ENCODE results near the gene MYH7. TPM values are rescaled to one million over a fixed set of nuclear protein-coding genes. Genes with fewer than 3 reads are reported as not detected.

Gene MYH7
- total and polyA plus RNA-seq, 5 donors from 2014 or later = not detected

DNA sequence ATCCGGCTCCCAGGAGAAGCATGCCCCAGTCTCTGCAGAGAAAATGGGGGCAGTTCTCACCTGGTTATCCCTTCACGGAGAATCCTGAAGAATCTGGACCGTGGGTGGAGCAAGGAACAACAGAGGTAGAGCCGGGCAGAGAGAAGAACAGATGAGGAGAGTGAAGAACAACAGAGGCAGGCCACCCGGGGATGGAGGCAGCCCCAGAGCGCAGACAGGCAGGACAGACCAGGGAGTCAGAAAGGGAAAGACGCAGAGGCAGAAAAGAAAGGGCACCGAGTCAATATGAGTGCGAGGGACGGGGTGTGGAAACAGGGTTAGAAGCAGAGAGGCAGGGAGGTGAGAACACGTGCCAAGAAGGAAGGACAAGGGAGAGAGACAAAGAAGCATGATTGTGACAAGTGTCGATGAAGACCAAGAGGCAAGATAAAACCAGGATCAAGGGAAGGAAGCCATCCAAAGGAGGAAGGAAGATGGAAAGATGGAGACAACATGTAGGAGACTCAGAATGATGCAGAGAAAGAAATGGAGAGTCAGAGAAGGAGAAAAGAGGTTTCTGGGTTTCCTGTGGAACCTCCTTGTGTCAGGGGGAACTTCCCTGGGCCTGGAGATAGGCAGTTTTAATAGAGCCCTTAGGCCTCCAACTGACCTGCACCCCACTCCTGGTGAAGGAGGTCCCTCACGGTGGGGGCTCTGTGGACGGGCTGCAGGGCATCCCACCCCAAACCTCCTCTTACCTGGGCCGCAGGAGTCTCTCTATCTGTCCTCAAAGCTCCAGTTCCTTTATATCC, 27.7 kb downstream of the MYH7 start, which contains the start of gene MYH6:
Gene MYH6 (minus strand): TSS at position 758 of the 791 bp plus-strand sequence. CDS start 1,050 bp downstream, outside the sequence.
- Mint-ChIP-seq H3K4me3 (no peak within 1 kb of the TSS), H3K27me3 (peaks cover 8% of the 10 kb centered on the region), H3K27ac (no peak within 1 kb of the TSS), H3K9me3 (peaks cover 0 to 2% (median 0%) of the 10 kb centered on the region in 7 donors), H3K4me1 (no peaks in the 10 kb centered on the region), H3K36me3 (no peaks in the 10 kb centered on the region)
- no peaks in the 10 kb centered on the region for H3K4me1 ChIP-seq (ENCODE audit: control insufficient read depth, insufficient read depth, low read length, poor library complexity, severe bottlenecking)
- ATAC-seq (ENCODE audit: low read depth in 2 of 2) (no peak), DNase-seq (no peak)
- H3K4me3 ChIP-seq (ENCODE audit: low read depth, low read length) = no peak within 1 kb of the TSS
- no peaks in the 10 kb centered on the region for H3K27me3 ChIP-seq (ENCODE audit: control insufficient read depth, insufficient read depth, low read length)
- H3K27ac ChIP-seq (ENCODE audit: insufficient read depth, low read length, poor library complexity, severe bottlenecking) = no peak within 1 kb of the TSS
- no peaks in the 10 kb centered on the region for H3K9me3 ChIP-seq (ENCODE audit: control insufficient read depth in 2 of 2, low read length in 2 of 2)
- H3K36me3 ChIP-seq (ENCODE audit: control insufficient read depth, insufficient read depth, low read length) = no peaks in the 10 kb centered on the region

DNA sequence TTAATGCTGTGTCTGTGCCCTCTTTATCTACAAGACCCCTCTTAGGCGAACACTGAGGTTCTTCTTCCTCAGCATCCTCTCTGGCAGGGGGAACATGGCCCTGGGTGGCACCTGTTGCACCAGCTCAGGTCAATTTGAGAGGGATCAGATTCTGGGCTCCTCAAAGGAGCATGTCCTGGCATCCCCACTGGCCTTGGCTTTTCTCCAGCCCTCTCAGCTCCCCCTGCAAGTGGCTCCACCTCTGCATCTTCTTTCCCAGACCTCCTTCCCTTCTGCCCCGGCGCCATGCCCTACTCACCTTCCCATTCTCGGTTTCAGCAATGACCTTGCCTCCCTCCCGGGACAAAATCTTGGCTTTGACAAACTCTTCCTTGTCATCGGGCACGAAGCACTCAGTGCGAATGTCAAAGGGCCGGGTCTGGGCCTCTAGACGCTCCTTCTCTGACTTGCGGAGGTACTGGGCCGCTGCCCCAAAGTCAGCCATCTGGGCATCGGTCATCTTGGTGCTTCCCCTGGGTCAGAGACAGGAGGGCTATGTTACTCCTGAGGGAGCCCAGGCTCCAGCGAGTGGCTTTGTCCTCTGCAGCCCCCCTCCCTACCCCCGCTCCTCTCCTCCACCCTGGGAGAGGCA, 28.6 kb downstream of the MYH7 start:
- no peaks in the 10 kb centered on the region for H3K36me3 ChIP-seq (ENCODE audit: control insufficient read depth, insufficient read depth, low read length)
- H3K4me3 ChIP-seq (ENCODE audit: low read depth, low read length) = no peak overlapping the region
- H3K27me3 Mint-ChIP-seq = peaks cover 8% of the 10 kb centered on the region
- peaks cover 0 to 2% (median 0%) of the 10 kb centered on the region in 7 donors for H3K9me3 Mint-ChIP-seq
- H3K4me1 ChIP-seq (ENCODE audit: control insufficient read depth, insufficient read depth, low read length, poor library complexity, severe bottlenecking) = no peaks in the 10 kb centered on the region
- no peaks in the 10 kb centered on the region for H3K4me1 Mint-ChIP-seq
- ATAC-seq (ENCODE audit: low read depth in 2 of 2) = no peak
- H3K9me3 ChIP-seq (ENCODE audit: control insufficient read depth in 2 of 2, low read length in 2 of 2) = no peaks in the 10 kb centered on the region
- no peaks in the 10 kb centered on the region for H3K27me3 ChIP-seq (ENCODE audit: control insufficient read depth, insufficient read depth, low read length)
- no peak overlapping the region for H3K27ac ChIP-seq (ENCODE audit: insufficient read depth, low read length, poor library complexity, severe bottlenecking)
- peak overlapping the region in 1 of 3 donors; percentile 34 for H3K27ac Mint-ChIP-seq
- H3K36me3 Mint-ChIP-seq = no peaks in the 10 kb centered on the region
- DNase-seq = no peak
- no peak overlapping the region for H3K4me3 Mint-ChIP-seq

DNA sequence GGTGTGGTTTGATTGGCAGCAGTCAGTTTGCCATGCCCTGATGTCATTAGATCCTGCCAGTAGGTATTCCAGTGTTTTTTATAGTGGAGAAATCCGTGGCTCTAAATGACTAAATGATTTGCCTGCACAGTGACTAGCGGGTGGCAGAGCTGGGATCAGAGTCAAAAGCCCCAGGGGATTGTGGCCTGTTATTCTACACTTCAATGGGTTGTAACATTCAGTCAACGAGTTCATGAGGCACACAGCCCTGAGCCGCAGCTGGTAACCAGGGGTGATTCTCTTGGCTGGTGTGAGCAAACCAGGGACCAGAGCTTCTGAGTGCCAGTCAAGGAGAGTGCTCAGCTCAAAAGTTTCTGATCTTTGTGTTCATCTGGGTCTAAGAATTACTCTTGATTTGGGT, 29.2 kb downstream of the MYH7 start:
- H3K36me3 ChIP-seq (ENCODE audit: control insufficient read depth, insufficient read depth, low read length) = no peaks in the 10 kb centered on the region
- DNase-seq (no peak), ATAC-seq (ENCODE audit: low read depth in 2 of 2) (no peak)
- Mint-ChIP-seq H3K36me3 (no peaks in the 10 kb centered on the region), H3K9me3 (peaks cover 0 to 2% (median 0%) of the 10 kb centered on the region in 7 donors), H3K4me1 (no peaks in the 10 kb centered on the region), H3K27me3 (peaks cover 8% of the 10 kb centered on the region), H3K4me3 (no peak overlapping the region), H3K27ac (no peak overlapping the region)
- no peaks in the 10 kb centered on the region for H3K4me1 ChIP-seq (ENCODE audit: control insufficient read depth, insufficient read depth, low read length, poor library complexity, severe bottlenecking)
- H3K27ac ChIP-seq (ENCODE audit: insufficient read depth, low read length, poor library complexity, severe bottlenecking) = no peak overlapping the region
- no peaks in the 10 kb centered on the region for H3K27me3 ChIP-seq (ENCODE audit: control insufficient read depth, insufficient read depth, low read length)
- no peaks in the 10 kb centered on the region for H3K9me3 ChIP-seq (ENCODE audit: control insufficient read depth in 2 of 2, low read length in 2 of 2)
- H3K4me3 ChIP-seq (ENCODE audit: low read depth, low read length) = no peak overlapping the region

DNA sequence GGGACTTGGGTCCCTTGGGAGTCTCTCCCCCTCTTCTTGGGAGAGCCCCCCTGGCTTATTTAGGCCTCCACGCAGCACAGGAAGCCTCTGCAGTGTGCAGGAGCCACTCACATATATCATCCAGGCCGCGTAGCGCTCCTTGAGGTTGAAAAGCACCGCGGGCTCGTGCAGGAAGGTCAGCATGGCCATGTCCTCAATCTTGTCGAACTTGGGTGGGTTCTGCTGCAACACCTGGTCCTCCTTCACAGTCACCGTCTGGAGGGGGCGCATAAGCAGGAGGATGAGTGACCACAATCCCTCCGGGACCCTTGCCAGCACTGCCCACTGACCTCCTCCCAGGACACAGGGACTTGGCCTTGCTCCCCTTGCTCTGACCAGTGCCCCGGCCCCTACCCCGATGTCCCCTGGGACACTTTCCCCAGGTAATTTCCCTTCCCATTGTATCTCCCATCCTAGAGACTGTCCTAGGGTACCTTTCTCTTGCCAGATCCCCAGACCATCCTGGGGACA, 29.9 kb downstream of the MYH7 start:
- Mint-ChIP-seq H3K27ac (peak overlapping the region in 1 of 3 donors; percentile 36), H3K4me3 (no peak overlapping the region), H3K4me1 (no peaks in the 10 kb centered on the region), H3K27me3 (peaks cover 8% of the 10 kb centered on the region), H3K36me3 (no peaks in the 10 kb centered on the region), H3K9me3 (peaks cover 0 to 2% (median 0%) of the 10 kb centered on the region in 7 donors)
- no peak overlapping the region for H3K27ac ChIP-seq (ENCODE audit: insufficient read depth, low read length, poor library complexity, severe bottlenecking)
- no peaks in the 10 kb centered on the region for H3K4me1 ChIP-seq (ENCODE audit: control insufficient read depth, insufficient read depth, low read length, poor library complexity, severe bottlenecking)
- H3K36me3 ChIP-seq (ENCODE audit: control insufficient read depth, insufficient read depth, low read length) = no peaks in the 10 kb centered on the region
- no peaks in the 10 kb centered on the region for H3K27me3 ChIP-seq (ENCODE audit: control insufficient read depth, insufficient read depth, low read length)
- ATAC-seq (ENCODE audit: low read depth in 2 of 2) = no peak
- no peaks in the 10 kb centered on the region for H3K9me3 ChIP-seq (ENCODE audit: control insufficient read depth in 2 of 2, low read length in 2 of 2)
- no peak for DNase-seq
- H3K4me3 ChIP-seq (ENCODE audit: low read depth, low read length) = no peak overlapping the region

DNA sequence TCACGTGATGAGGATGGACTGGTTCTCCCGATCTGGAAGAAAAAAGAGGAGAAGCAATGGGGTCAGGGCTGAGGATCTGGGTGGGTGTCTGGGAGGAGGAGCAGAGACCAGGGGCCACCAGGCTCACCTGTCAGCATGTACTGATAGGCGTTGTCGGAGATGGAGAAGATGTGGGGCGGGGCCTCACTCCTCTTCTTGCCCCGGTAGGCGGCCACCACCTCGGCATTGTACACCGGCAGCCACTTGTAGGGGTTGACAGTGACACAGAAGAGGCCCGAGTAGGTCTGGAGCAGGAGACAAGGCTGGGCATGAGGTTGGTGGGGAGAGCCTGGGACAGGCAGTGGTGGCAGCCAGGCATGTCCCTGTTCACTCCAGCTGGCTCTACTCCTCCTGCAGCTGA, 30.4 kb downstream of the MYH7 start:
- ATAC-seq (ENCODE audit: low read depth in 2 of 2) (no peak), DNase-seq (no peak)
- Histone ChIP-seq H3K36me3 (ENCODE audit: control insufficient read depth, insufficient read depth, low read length) (no peaks in the 10 kb centered on the region), H3K27ac (ENCODE audit: insufficient read depth, low read length, poor library complexity, severe bottlenecking) (no peak overlapping the region), H3K4me1 (ENCODE audit: control insufficient read depth, insufficient read depth, low read length, poor library complexity, severe bottlenecking) (no peaks in the 10 kb centered on the region), H3K9me3 (ENCODE audit: control insufficient read depth in 2 of 2, low read length in 2 of 2) (no peaks in the 10 kb centered on the region), H3K27me3 (ENCODE audit: control insufficient read depth, insufficient read depth, low read length) (no peaks in the 10 kb centered on the region), H3K4me3 (ENCODE audit: low read depth, low read length) (no peak overlapping the region)
- Mint-ChIP-seq H3K27ac (peak overlapping the region in 1 of 3 donors; percentile 51), H3K4me1 (no peaks in the 10 kb centered on the region), H3K9me3 (peaks cover 0 to 2% (median 0%) of the 10 kb centered on the region in 7 donors), H3K27me3 (peaks cover 8% of the 10 kb centered on the region), H3K4me3 (no peak overlapping the region), H3K36me3 (no peaks in the 10 kb centered on the region)

DNA sequence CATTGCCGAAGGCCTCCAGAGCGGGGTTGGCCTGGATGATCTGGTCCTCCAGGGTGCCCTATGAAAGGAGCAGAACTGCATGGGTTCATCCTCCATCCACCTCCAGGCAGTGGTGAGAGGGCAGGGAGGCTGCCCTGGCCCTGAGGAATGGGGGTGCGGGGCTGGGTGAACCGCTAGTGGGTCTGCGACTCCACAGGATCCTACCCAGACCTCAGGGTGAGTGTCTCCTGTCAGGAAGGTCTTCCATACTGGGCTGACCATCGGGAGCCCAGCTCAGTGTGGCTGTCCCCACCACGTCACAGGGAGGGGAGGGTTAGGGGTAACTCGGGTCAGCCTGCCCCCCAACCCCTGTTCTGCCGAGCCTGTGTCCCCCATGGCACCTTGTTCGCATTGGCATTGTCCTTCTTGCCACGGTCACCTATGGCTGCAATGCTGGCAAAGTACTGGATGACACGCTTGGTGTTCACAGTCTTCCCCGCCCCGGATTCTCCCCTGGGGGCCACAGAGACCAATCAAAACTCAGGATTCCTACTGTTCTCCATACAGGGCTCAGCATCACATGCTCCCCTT, 31.0 kb downstream of the MYH7 start:
- Mint-ChIP-seq H3K4me3 (no peak overlapping the region), H3K36me3 (no peaks in the 10 kb centered on the region), H3K9me3 (peaks cover 0 to 2% (median 0%) of the 10 kb centered on the region in 7 donors), H3K27me3 (peaks cover 8% of the 10 kb centered on the region), H3K27ac (no peak overlapping the region), H3K4me1 (no peaks in the 10 kb centered on the region)
- Histone ChIP-seq H3K27ac (ENCODE audit: insufficient read depth, low read length, poor library complexity, severe bottlenecking) (no peak overlapping the region), H3K4me1 (ENCODE audit: control insufficient read depth, insufficient read depth, low read length, poor library complexity, severe bottlenecking) (no peaks in the 10 kb centered on the region), H3K9me3 (ENCODE audit: control insufficient read depth in 2 of 2, low read length in 2 of 2) (no peaks in the 10 kb centered on the region), H3K36me3 (ENCODE audit: control insufficient read depth, insufficient read depth, low read length) (no peaks in the 10 kb centered on the region), H3K4me3 (ENCODE audit: low read depth, low read length) (no peak overlapping the region), H3K27me3 (ENCODE audit: control insufficient read depth, insufficient read depth, low read length) (no peaks in the 10 kb centered on the region)
- ATAC-seq (ENCODE audit: low read depth in 2 of 2) (no peak), DNase-seq (no peak)

DNA sequence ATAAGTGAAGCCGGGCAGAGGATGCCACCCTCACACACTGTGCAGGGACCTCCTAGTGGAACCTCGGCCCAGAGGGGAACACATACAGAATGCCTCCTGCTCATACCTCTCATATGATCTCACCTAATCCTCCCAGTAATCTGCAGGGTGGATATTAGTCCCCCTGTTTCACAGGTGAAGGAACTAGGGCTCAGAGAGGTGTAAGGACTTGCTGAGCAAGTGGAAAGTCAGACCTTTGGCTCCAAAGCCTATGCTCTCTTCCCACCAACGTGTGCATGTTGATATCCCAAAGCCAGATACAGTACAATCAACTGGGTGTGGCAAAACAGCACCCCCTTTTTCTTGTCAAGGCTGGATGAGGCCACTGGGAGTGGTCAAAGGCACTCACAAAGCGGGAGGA, 31.6 kb downstream of the MYH7 start:
- Mint-ChIP-seq H3K4me1 (no peaks in the 10 kb centered on the region), H3K36me3 (no peaks in the 10 kb centered on the region), H3K27ac (no peak overlapping the region), H3K27me3 (peaks cover 8% of the 10 kb centered on the region), H3K9me3 (peaks cover 0 to 2% (median 0%) of the 10 kb centered on the region in 7 donors), H3K4me3 (no peak overlapping the region)
- H3K27ac ChIP-seq (ENCODE audit: insufficient read depth, low read length, poor library complexity, severe bottlenecking) = no peak overlapping the region
- no peaks in the 10 kb centered on the region for H3K27me3 ChIP-seq (ENCODE audit: control insufficient read depth, insufficient read depth, low read length)
- no peaks in the 10 kb centered on the region for H3K36me3 ChIP-seq (ENCODE audit: control insufficient read depth, insufficient read depth, low read length)
- no peak for DNase-seq
- H3K4me1 ChIP-seq (ENCODE audit: control insufficient read depth, insufficient read depth, low read length, poor library complexity, severe bottlenecking) = no peaks in the 10 kb centered on the region
- no peaks in the 10 kb centered on the region for H3K9me3 ChIP-seq (ENCODE audit: control insufficient read depth in 2 of 2, low read length in 2 of 2)
- H3K4me3 ChIP-seq (ENCODE audit: low read depth, low read length) = no peak overlapping the region
- no peak for ATAC-seq (ENCODE audit: low read depth in 2 of 2)

All from CD4-positive, CD25-positive, alpha-beta regulatory T cell (primary cell).